ENCODE data around the gene TFDP1. TPM values are rescaled to one million over a fixed set of nuclear protein-coding genes. Genes with fewer than 3 reads are reported as not detected.

TFDP1 gene
- polyA plus RNA-seq, 1 experiment, result 99.8 TPM

GRCh38 chr13:113546571-113547237 is 37.8 kb upstream of the TFDP1 start:
- no peak for TF ChIP-seq CTCF (IDR thresholded peaks at IDR 0.05; ENCODE audit: insufficient read depth, low read depth, low read length)
- Histone ChIP-seq H3K27me3 (ENCODE audit: control insufficient read depth, insufficient read depth, low read length) (no peaks in the 10 kb centered on the region), H3K36me3 (ENCODE audit: control insufficient read depth, insufficient read depth, low read length) (peaks cover 17% of the 10 kb centered on the region), H3K4me3 (ENCODE audit: low read depth, low read length) (no peak overlapping the region)
- ChIA-PET POLR2A (no interaction called here), CTCF (interaction anchor here (2.4 to 2.9 kb wide), 2 partner anchors 12 to 15 kb away, joined by 8 to 11 read pairs; no protein-coding TSS in a partner anchor)
- no peak for DNase-seq (ENCODE audit: low read depth)

- Histone ChIP-seq H3K4me3 (ENCODE audit: low read depth, low read length) (no peak overlapping the region), H3K36me3 (ENCODE audit: control insufficient read depth, insufficient read depth, low read length) (peaks cover 22% of the 10 kb centered on the region), H3K27me3 (ENCODE audit: control insufficient read depth, insufficient read depth, low read length) (no peaks in the 10 kb centered on the region)
- ChIA-PET POLR2A (interaction anchor here (0.6 kb wide), 1 partner anchor 12 kb away, joined by 7 read pairs; no protein-coding TSS in a partner anchor), CTCF (interaction anchor here (0.7 to 2.9 kb wide), 3 partner anchors 13 to 82 kb away, joined by 3 to 11 read pairs (median 8); no protein-coding TSS in a partner anchor)
- no peak for TF ChIP-seq CTCF (IDR thresholded peaks at IDR 0.05; ENCODE audit: insufficient read depth, low read depth, low read length)
- DNase-seq (ENCODE audit: low read depth), result no peak
Observed at GRCh38 chr13:113547238-113547971, 37.1 kb upstream of the TFDP1 start.

GRCh38 chr13:113548171-113548641 is 36.3 kb upstream of the TFDP1 start:
- H3K4me3 ChIP-seq (ENCODE audit: low read depth, low read length), result no peak overlapping the region
- DNase-seq (ENCODE audit: low read depth), result no peak
- ChIA-PET POLR2A (no interaction called here), CTCF (interaction anchor here (2.9 kb wide), 1 partner anchor 14 kb away, joined by 9 read pairs; no protein-coding TSS in a partner anchor)
- H3K27me3 ChIP-seq (ENCODE audit: control insufficient read depth, insufficient read depth, low read length), result no peaks in the 10 kb centered on the region
- peaks cover 27% of the 10 kb centered on the region for H3K36me3 ChIP-seq (ENCODE audit: control insufficient read depth, insufficient read depth, low read length)
- no peak for TF ChIP-seq CTCF (IDR thresholded peaks at IDR 0.05; ENCODE audit: insufficient read depth, low read depth, low read length)

GRCh38 chr13:113548778-113549621 is 35.6 kb upstream of the TFDP1 start:
- POLR2A ChIA-PET, result no interaction called here
- H3K36me3 ChIP-seq (ENCODE audit: control insufficient read depth, insufficient read depth, low read length), result peaks cover 29% of the 10 kb centered on the region
- no peaks in the 10 kb centered on the region for H3K27me3 ChIP-seq (ENCODE audit: control insufficient read depth, insufficient read depth, low read length)
- TF ChIP-seq CTCF (IDR thresholded peaks at IDR 0.05; ENCODE audit: insufficient read depth, low read depth, low read length), result no peak
- CTCF ChIA-PET, result interaction anchor here (1.0 to 2.9 kb wide), 2 partner anchors 9 to 13 kb away, joined by 3 to 9 read pairs; no protein-coding TSS in a partner anchor
- DNase-seq (ENCODE audit: low read depth), result no peak
- H3K4me3 ChIP-seq (ENCODE audit: low read depth, low read length), result no peak overlapping the region
